ENCODE measurements around the gene SELENOF. TPM values are rescaled to one million over a fixed set of nuclear protein-coding genes. Genes with fewer than 3 reads are reported as not detected.
"Not testable (repeated sequence)": the region's sequence is repeated elsewhere in the genome, so short reads cannot be mapped to it uniquely, and the experiment has no call there.

SELENOF gene
- total and polyA plus RNA-seq, 3 donors from 2014 or later, result 106 to 218 (median 115) TPM

GRCh38 chr1:86822459-86822858 lies 91.5 kb downstream of the SELENOF start:
- intact Hi-C loops (cut with DNase I; ENCODE audit: low total_unique reads), result no loop called here
- Histone ChIP-seq H3K36me3 (ENCODE audit: low read depth, missing control alignments) (no peaks in the 10 kb centered on the region), H3K27me3 (no peaks in the 10 kb centered on the region), H3K4me3 (no peak overlapping the region), H3K4me1 (no peaks in the 10 kb centered on the region), H3K27ac (no peak overlapping the region), H3K9me3 (no peaks in the 10 kb centered on the region)
- TF ChIP-seq POLR2A (IDR thresholded peaks at IDR 0.05) (no peak), CTCF (IDR thresholded peaks at IDR 0.05) (no peak)
- DNase-seq, result no peak
- 55 to 66% methylated on average over 4 of the region's 4 CpGs for WGBS, 2 donors

GRCh38 chr1:86821956-86822355 lies 92.0 kb downstream of the SELENOF start:
- H3K36me3 ChIP-seq (ENCODE audit: low read depth, missing control alignments), result no peaks in the 10 kb centered on the region
- H3K27me3 ChIP-seq, result no peaks in the 10 kb centered on the region
- H3K9me3 ChIP-seq, result no peaks in the 10 kb centered on the region
- WGBS, 2 donors, result 12 to 25% methylated on average over 1 of the region's 1 CpG
- TF ChIP-seq POLR2A (IDR thresholded peaks at IDR 0.05) (no peak), CTCF (IDR thresholded peaks at IDR 0.05) (no peak)
- H3K4me1 ChIP-seq, result no peaks in the 10 kb centered on the region
- DNase-seq, result no peak
- no peak overlapping the region for H3K27ac ChIP-seq
- intact Hi-C loops (cut with DNase I; ENCODE audit: low total_unique reads), result no loop called here
- no peak overlapping the region for H3K4me3 ChIP-seq

- H3K9me3 ChIP-seq; intact Hi-C loops (cut with DNase I; ENCODE audit: low total_unique reads); H3K4me1 ChIP-seq; DNase-seq; H3K4me3 ChIP-seq; H3K27ac ChIP-seq; H3K27me3 ChIP-seq; H3K36me3 ChIP-seq (ENCODE audit: low read depth, missing control alignments): not testable (repeated sequence)
- WGBS, 2 donors, result 79 to 84% methylated on average over 5 of the region's 5 CpGs
Measured at GRCh38 chr1:86819970-86820369, 94.0 kb downstream of the SELENOF start.

- 74 to 81% methylated on average over 4 to 5 of the region's 5 CpGs for WGBS, 2 donors
- intact Hi-C loops (cut with DNase I; ENCODE audit: low total_unique reads); H3K4me3 ChIP-seq; DNase-seq; H3K27me3 ChIP-seq; H3K9me3 ChIP-seq; H3K36me3 ChIP-seq (ENCODE audit: low read depth, missing control alignments); H3K4me1 ChIP-seq; H3K27ac ChIP-seq: not testable (repeated sequence)
Measured at GRCh38 chr1:86817246-86817826, 96.6 kb downstream of the SELENOF start.

GRCh38 chr1:86814118-86814517 lies 99.8 kb downstream of the SELENOF start:
- H3K9me3 ChIP-seq; H3K4me3 ChIP-seq; H3K4me1 ChIP-seq; H3K27ac ChIP-seq; intact Hi-C loops (cut with DNase I; ENCODE audit: low total_unique reads); H3K36me3 ChIP-seq (ENCODE audit: low read depth, missing control alignments); H3K27me3 ChIP-seq; DNase-seq: not testable (repeated sequence)
- WGBS, 2 donors, result 84 to 90% methylated on average over 2 to 5 of the region's 5 CpGs

Other genes starting within 250 kb of the SELENOF start
- 10 to 100 TPM; 58.9 to 72.4 TPM for gene SH3GLB1, start 209.6 kb downstream of the SELENOF start, total RNA-seq
- 242 TPM for gene SH3GLB1, start 209.6 kb downstream of the SELENOF start, polyA plus RNA-seq (ENCODE audit: insufficient read depth, low read depth, low replicate concordance)
- 10 to 100 TPM; 12.8 to 22.4 TPM for gene HS2ST1, start 509 bp upstream of the SELENOF start, total RNA-seq
- 21.1 TPM for gene HS2ST1, start 509 bp upstream of the SELENOF start, polyA plus RNA-seq (ENCODE audit: insufficient read depth, low read depth, low replicate concordance)